Frontal cortex (tissue), 4 donors: ENCODE data around the gene GLOD5. TPM values are rescaled to one million over a fixed set of nuclear protein-coding genes. Genes with fewer than 3 reads are reported as not detected.

Source experiments
- DNase-seq, 2 donors: peaks; one replicate each; pipeline ENCODE4 v3.0.0; 2012; ENCODE audit warnings: low spot score in 2 of 2
- FAIRE-seq: peaks from 2 replicates; lab custom pipeline; 2012; peaks lifted over from hg19 to GRCh38; lab: Jason Lieb, UNC
- total RNA-seq: library from RNA; depleted of rRNA; stranded (reverse); fragments of >200 nt; gene quantifications from one replicate; pipeline ENCODE4 v1.2.3, GENCODE V29; 2014
- donor health status: control.
- donor health status: control.
- donor health status: control.

The GLOD5 gene
- total RNA-seq, 1 donor from 2014 or later = not detected

DNA sequence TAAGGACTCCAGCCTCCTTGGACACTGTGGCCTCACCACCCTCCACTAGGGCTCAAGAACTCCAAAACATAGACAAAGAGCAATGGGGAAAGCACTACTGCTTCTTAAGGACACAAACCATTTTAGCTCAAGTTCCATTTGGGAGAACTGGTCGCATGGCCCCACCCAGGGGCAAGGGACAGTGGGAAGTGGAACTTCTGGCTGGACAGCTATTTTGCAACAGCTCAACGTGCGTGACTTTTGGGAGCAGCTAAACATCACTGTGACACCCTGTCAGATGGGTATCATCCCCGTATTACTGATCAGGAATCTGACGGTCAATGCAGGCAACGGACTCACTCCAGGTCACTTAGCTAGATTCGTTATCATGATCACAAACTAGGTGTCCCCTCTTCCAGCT is 9.0 kb upstream of the GLOD5 start:
- no peak for FAIRE-seq
- no peak for DNase-seq

DNA sequence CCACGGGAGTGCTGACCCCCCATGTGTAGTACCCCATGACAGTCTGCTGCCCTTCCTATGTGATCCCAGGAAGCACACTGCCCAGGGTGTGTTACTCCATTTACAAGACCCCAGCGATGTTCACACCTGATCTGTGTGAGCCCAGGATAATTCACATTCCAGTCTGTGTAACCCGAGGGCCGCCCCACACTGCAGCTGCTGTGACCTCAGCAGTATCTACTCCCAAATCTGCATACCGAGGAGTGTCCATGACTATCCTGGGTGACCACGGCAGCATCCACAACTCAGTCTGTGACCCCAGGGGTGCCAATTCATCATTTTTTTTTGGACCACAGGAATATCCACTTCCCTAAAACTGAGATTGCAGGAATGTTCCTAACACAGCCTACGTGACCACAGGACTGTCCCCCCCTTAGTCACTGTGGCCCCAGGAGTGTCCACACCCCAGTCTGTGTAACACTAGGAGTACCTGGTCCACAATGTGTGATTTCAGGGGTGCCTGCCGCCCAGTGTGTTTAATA is 7.8 kb upstream of the GLOD5 start:
- DNase-seq = no peak
- FAIRE-seq = no peak

DNA sequence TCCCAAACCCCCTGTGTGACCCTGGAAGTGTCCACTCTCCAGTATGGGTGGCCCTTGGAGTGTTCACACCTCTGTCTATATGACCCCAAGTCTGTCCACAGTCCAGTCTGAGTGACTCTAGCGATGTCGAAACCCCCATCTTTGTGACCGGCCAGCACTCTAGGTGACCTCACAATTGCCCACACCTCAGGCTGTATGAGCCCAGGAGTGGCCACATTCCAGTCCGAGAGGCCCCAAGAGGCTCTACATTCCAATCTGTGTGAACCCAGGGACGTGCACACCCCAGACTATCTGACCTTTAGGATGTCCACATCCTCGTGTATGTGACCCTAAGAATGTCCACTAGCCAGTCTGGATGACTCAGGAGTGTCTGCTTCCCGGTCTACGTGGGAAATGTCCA is 7.3 kb upstream of the GLOD5 start:
- no peak for FAIRE-seq
- no peak for DNase-seq

DNA sequence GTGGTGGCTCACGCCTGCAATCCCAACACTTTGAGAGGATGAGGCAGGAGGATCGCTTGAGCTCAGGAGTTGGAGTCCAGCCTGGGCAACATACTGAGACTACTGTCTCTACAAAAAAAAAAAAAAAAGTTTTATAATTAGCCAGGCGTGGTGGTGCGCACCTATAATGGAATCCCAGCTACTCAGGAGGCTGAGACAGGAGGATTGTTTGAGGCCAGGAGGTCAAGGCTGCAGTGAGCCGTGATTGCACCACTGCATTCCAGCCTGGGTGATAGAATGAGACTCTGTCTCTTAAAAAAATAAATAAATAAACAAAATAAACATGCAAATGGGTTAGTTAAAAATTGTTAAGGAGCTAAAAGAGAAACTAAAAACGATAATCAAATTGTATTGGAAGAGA is 7.7 kb downstream of the GLOD5 start:
- no peak for DNase-seq
- no peak for FAIRE-seq

DNA sequence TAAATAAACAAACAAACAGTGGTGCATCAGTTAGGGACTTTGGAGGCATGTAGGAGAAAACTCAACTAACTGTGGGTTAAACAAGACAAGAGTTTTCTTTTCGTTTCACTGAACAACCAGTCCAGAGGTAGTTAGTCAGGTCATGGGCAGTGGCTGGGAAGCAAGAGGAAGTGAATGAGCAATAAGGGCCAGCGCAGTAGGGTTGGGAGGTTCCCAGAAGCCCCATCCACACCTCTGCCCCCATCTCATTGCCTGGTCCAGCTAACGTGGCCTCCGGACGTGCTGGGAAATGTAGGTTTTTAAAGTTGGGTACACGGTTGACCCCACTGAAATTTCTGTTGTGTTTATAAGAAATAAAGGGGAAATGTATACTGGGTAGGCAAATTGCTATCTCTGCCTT is 8.7 kb downstream of the GLOD5 start:
- DNase-seq = no peak
- FAIRE-seq = no peak

DNA sequence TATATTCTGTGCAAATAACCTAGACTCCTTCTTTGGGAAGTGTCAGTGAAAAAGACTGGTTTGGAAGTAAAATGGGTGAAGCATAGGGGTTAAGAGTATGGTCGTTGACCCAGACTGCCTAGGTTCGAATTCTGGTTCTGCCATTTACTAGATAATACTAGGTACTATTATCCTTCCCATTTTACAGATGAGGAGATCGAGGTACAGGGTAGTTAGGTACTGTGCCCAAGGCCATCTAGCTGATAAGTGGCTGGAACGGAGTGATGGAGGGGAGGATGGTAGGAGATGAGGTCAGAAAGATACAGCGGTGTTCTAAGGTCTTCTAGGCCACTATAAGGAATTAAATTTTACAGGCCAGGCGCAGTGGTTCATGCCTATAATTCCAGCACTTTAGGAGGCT is 11.1 kb downstream of the GLOD5 start:
- DNase-seq = no peak
- FAIRE-seq = no peak

DNA sequence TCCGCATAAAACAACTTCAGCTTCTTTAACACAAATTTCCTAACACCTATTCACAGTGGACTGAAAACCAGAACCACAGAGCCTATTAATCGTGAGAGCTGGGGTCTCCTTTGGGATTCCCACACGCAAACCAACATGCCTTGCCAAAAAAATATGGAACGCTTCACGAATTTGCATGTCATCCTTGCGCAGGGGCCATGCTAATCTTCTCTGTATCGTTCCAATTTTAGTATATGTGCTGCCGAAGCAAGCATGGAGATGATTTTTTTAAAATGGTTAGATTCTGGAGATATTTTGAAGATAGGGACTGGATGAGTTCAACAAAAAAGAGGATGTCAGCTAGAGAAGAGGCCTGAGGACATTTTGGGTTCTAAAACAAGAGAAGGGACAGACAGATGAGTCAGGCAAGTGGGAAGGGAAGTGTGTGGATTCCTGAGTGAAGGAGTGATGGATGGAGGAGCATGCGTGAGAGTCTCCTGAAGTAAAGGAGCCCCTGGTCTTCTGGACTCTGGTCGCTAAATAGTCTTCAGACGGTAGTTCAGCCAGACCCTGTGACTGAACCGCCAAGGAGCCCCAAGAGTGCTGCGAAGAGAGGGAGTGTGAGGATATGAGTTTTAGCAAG is 15.4 kb downstream of the GLOD5 start:
- DNase-seq = no peak
- FAIRE-seq = no peak

DNA sequence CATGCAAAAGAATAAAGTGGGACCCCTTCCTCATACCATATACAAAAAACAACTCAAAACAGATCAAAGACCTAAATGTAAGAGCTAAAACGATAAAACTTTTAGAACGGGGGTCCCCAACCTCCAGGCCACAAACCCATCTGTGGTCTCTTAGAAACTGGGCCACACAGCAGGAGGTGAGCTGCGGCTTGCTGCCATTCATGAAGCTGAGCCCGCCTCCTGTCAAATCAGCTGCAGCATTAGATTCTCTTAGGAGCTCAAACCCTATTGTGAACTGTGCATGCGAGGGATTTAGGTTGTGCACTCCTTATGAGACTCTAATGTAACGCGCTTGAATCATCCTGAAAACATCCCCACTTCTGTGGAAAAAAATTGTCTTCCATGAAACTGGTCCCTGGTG is 17.9 kb downstream of the GLOD5 start:
- DNase-seq = no peak

DNA sequence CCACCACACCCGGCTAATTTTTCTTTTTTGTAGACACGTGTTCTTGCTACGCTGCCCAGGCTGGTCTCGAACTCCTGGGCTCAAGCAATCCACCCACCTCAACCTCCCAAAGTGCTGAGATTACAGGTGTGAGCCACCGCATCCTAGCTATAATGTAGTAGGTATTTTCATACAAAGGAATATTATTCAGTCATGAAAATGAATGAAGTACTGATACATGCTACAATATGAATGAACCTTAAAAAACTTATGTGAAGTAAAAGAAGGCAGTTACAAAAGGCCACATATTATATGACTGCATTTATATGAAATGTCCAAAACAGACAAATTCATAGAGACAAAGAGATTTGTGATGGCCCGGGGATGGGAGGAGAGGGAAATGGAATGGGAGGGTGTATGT is 20.2 kb downstream of the GLOD5 start:
- no peak for DNase-seq
- no peak for FAIRE-seq

More for the DNA sequence above, 17.9 kb downstream of the GLOD5 start:
- no peak for FAIRE-seq

DNA sequence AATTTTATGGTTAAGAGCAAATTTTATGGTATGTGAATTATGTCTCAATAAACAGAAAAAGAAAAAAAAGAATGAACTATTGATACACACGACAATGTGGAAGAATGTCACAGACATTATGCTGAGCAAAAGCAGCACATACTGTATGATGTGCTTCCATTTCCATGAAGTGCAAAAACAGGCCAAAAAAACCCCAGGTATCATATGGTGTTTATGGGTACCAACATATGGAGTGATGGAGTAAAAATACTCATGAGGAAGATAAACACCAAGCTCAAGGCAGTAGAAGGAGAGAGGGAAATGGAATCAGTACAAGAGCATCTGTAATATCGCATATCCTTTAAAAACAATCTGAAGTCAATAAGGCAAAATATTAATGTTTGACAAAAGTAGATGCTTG is 20.7 kb downstream of the GLOD5 start:
- FAIRE-seq = no peak
- DNase-seq = no peak

DNA sequence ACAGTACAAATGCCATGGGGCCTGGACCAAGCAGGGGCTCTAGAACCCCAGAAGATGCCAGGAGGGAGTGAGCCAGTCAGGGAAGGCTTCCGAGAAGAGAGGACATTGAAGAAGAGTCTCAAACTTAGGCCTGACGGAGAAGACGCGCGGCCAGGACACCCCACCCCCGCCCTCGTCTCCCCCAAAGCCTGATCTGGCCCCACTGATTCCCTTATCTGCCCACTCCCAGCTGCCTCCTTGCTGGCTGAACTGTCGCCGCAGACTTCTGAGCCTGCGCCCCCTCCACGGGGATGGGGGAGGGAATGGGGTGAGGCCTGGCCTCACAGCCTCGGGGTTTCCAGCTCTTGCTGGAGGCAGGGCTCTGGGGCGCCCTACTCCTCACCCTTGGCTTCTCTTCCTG is 21.2 kb downstream of the GLOD5 start:
- no peak for DNase-seq
- FAIRE-seq = no peak

DNA sequence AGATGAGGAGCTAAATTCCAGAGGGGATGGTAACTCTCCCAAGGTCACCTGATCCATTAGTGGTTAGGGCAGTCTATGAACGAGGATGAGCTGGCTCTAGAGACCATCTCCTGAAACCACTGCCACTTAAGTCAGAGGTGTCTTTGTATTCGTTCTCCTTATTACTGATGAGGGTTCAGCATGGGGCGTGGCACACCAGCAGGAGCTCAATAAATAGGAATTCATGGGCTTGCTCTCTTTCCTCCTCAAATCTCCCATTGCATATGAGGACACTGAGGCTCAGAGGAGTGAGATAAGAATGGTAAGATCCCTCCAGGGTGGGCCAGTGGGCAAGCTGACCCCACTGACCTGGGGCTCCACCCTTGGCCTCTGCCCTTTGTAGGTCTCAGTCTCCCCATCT is 23.2 kb downstream of the GLOD5 start:
- FAIRE-seq (no peak), DNase-seq (no peak)

DNA sequence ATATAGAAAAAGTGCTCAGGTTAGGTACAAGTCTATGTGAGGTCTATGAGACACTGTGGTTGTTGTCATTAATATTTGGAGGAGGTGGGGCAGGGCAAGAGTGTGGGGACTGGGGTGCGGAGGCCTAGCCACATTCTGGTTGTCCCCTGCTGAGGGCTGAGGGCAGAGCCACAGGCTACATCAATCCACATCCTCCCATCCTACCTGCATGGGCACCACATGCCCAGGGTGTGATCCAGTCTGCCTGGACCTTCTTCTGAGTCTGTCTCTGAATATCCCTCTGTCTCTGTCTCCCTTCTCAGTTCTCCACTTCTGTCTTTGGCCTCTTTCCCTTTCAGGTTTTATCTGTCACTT is 23.6 kb downstream of the GLOD5 start:
- DNase-seq = no peak
- no peak for FAIRE-seq

DNA sequence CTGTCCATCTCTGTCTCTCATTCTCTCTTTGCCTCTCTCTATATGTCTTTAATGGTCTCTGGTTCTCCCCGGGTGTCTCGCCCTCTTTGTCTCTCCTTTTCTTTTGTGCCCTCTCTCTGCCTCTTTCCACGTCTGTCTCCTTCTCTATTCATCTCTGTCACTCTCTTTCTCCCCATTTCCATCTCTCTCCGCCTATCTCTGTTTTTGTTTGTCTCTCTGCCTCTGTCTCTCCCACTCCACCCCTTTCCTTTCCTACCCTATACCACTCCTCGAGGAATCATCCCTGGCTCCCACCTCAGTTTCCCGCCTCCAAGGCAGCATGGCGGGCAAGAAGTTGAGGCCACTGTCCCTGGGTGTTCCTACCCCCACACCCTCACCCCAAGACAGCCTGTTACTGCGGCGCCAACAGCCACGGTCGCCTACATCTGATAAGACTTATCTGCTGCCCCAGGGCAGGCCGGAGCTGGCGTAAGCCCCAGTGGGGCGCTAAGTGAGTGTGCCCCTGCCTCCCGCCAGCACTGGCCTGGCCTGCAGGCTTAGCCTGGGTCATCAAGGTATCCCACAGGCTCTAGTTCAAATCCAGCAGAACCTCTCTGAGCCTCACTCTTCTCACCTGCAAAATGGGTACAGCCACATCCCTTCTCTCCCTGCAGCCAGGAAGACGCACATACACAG is 24.1 kb downstream of the GLOD5 start:
- DNase-seq (no peak), FAIRE-seq (no peak)

DNA sequence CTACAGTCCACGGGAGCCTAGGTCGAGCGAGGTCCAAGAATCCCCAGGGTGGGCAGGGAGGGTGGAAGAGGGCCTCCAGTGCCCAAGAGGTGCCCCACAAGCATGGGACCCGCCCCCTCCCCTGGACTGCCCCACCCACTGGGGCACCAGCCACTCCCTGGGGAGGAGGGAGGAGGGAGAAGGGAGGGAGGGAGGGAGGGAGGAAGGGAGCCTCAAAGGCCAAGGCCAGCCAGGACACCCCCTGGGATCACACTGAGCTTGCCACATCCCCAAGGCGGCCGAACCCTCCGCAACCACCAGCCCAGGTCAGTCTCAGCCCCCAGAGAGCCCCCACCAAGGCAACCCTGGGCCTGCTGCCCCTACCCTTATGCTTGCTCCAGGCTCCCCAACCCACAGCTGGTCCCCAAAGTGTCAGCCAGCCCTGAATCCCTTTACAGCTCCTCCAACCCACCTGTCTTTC is 24.8 kb downstream of the GLOD5 start, which contains the start of gene GATA1:
Gene GATA1, plus strand, starts transcription at position 250 of the 460 bp plus-strand sequence. CDS start 4,520 bp downstream, outside the sequence.
- DNase-seq = no peak

DNA sequence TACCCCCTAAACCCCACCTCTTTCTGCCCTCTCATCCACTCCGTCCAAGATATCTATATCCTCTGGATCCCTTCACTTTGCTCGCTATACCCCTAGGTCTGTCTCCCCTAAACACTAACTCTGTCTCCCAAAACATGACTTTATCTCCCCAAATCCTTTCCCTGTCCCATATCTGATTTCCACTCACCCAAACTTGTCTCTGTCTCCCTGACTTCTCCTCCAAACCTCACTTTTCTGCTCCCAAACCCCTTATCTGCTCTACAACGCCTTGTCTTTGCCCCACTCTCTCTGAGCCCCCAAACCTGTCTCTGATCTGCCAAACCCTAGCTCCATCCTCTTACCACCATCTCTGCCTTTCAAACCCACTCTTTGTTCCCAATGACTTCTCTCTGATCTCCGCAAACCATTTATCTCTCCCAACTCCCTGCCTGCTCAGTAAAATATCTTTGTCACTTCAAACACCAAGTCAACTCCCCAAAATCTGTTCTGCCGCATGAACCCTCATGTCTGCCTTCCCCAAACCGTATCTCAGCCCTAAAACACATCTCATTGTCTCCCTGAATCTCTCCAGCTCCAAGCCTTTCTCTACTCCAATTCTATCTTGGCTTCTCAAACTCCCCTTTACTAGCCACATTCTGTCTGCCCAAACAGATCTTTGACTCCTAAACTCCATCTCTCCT is 25.4 kb downstream of the GLOD5 start:
- DNase-seq = no peak
- no peak for FAIRE-seq

More for the DNA sequence above, 24.8 kb downstream of the GLOD5 start, which contains the start of gene GATA1:
- FAIRE-seq = no peak

DNA sequence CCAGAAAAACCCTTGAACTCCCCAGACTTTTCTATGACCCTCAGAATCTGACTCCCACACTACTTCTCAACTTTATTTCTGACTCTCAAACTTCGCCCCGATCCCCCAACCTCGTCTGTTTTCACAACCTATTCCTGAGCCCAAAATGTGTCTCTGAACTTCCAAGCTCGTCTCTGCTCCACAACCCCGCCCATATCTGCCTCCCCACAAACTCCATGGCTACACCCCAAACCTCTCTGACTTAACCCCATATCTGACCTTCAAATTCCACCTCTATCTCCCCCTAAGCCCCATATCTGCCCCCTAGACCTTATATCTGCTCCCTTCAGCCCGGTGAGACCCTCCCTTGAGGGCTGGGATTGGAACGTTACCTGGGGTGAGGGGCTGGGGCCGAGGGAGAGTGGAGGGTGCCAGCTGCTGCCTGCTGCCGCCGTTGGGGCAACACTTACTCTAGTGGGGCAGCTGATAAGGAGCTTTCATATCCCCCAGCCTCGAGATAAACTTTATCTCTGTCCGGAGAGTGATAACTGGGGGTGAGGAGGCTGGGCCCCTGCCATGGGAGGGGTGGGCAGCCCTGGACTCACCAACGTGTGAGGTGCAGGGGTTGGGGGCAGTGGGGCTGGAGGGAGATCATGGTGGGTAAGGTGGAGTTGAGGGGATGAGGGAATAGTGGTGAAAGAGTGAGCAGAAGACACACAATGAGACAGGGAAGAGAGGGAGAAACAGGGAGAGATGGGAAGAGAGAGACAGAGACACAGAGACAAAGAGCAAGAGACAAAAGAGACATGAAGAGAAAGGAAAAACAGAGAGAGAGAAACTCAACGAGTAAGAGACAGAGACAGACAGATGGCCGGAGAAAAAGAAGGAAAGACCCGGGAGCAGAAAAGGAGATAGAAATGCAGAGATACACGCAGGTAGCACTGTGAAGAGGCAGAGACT is 26.2 kb downstream of the GLOD5 start:
- no peak for FAIRE-seq
- no peak for DNase-seq

DNA sequence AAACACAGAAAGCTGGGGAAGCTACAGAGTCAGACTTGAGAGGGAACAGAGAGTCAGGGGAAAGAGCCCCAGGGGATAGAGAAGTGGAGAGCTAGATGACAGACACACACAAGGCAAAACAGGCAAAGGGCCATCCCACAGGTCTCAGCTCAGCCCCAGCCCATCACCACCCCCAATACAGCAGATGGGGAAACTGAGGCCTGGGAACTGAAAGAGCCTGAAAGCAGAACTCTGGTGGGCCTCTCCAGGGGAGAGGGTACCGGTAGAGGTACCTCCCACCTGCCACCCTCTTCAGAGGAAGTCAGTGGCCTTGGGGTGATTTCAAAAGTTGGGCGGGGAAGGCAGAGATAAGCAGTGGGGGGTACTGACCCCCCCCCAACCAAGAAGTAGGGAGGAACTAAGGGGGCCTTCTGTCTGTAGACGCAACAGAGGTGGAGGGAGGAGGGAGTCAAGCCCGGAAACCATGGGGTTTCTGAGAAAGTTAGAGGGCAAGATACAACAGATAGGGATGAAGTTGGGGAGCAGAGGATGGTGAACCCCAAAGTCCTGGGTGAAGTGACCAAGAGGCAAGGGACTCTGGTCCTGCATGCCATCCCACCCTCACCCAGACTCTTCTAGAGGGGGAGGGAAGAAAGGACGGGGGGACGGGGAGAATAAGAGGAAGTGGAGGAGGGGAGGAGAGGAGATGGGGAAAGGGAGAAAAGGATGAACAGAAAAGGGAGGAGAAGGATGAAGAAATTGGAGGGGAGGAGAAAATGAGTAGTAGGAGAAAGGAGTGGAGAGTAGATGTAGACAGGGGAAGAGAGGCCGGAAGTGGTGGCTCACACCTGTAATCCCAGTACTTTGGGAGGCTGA is 28.0 kb downstream of the GLOD5 start:
- FAIRE-seq (no peak), DNase-seq (no peak)

DNA sequence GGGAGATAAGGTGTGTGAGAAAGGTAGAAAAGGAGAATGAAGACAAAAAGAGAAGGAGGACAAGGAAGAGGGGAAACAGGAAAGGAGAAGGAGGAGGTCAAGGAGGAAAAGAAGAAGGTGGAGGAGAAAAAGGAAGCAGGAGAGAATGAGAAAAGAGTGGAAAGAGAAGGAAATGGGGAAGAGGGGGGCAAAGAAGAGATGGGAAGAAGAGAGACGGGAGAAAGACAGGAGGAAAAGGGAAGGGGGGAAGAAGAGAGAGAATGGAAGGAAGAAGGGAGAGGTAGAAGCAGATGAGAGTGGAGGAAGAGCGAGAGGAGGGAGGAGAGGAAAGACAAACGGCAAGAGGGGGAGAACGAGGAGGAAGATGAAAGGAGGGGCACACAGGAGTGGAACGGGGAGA is 28.9 kb downstream of the GLOD5 start:
- FAIRE-seq (no peak), DNase-seq (no peak)
